HFF-Myc (cell line): ENCODE data around the gene GATM.

Experiments
- DNase-seq: peaks from one replicate; pipeline ENCODE4 v3.0.0-alpha.2; 2011; ENCODE audit warnings: low read depth; ENCODE audit errors: extremely low read depth
- H3K4me3 ChIP-seq: replicated peaks from 2 replicates; pipeline ENCODE4 v1.5.1; 2011; ENCODE audit warnings: low read depth, mild to moderate bottlenecking, control low read depth, low read length
- CTCF ChIP-seq: IDR thresholded peaks from 2 replicates; pipeline ENCODE4 v1.5.1; 2012; ENCODE audit warnings: mild to moderate bottlenecking, low read depth, low read length, control low read depth; ENCODE audit errors: missing control alignments

The GATM gene

GRCh38 chr15:45409596-45409995, 31.3 kb upstream of the GATM start:
- DNase-seq: no peak
- H3K4me3 ChIP-seq: no peak overlapping the region
- no peak for TF ChIP-seq CTCF

- no peak for DNase-seq
- TF ChIP-seq CTCF: no peak
Observed at GRCh38 chr15:45407786-45408185, 29.4 kb upstream of the GATM start.

GRCh38 chr15:45402955-45403877, 24.9 kb upstream of the GATM start:
- no peak for DNase-seq

More at GRCh38 chr15:45407786-45408185, 29.4 kb upstream of the GATM start:
- no peak overlapping the region for H3K4me3 ChIP-seq

GRCh38 chr15:45402162-45402954, 24.0 kb upstream of the GATM start:
- TF ChIP-seq CTCF: no peak
- DNase-seq: peak; percentile 97
- peak overlapping the region; percentile 62 for H3K4me3 ChIP-seq

More at GRCh38 chr15:45402955-45403877, 24.9 kb upstream of the GATM start:
- TF ChIP-seq CTCF: no peak
- peak overlapping the region; percentile 62 for H3K4me3 ChIP-seq

- TF ChIP-seq CTCF: no peak
- H3K4me3 ChIP-seq: peak overlapping the region; percentile 62
- DNase-seq: no peak
Observed at GRCh38 chr15:45401665-45402161, 23.4 kb upstream of the GATM start.

GRCh38 chr15:45399381-45400212, 21.3 kb upstream of the GATM start:
- DNase-seq: peak; percentile 47
- no peak overlapping the region for H3K4me3 ChIP-seq
- TF ChIP-seq CTCF: peak; percentile 62
